ENCODE data around the gene PALM3. TPM values are rescaled to one million over a fixed set of nuclear protein-coding genes. Genes with fewer than 3 reads are reported as not detected.

Gene PALM3
- total RNA-seq, 1 donor = under 0.01 TPM

- no peak for TF ChIP-seq CTCF (IDR thresholded peaks at IDR 0.05; ENCODE audit: insufficient read depth, low read depth, low read length)
- no peak for DNase-seq (ENCODE audit: low read depth)
- no peak overlapping the region for H3K4me3 ChIP-seq (ENCODE audit: low read depth, low read length)
These were observed 41.4 kb upstream of the PALM3 start for GRCh38 chr19:14103310-14103709.

- H3K4me3 ChIP-seq (ENCODE audit: low read depth, low read length) = no peak overlapping the region
- DNase-seq (ENCODE audit: low read depth) = no peak
- TF ChIP-seq CTCF (IDR thresholded peaks at IDR 0.05; ENCODE audit: insufficient read depth, low read depth, low read length) = no peak
These were observed 40.9 kb upstream of the PALM3 start for GRCh38 chr19:14102756-14103155.

GRCh38 chr19:14102102-14102696 lies 40.3 kb upstream of the PALM3 start:
- DNase-seq (ENCODE audit: low read depth) = no peak
- no peak overlapping the region for H3K4me3 ChIP-seq (ENCODE audit: low read depth, low read length)
- TF ChIP-seq CTCF (IDR thresholded peaks at IDR 0.05; ENCODE audit: insufficient read depth, low read depth, low read length) = no peak

GRCh38 chr19:14101003-14101545 lies 39.2 kb upstream of the PALM3 start:
- DNase-seq (ENCODE audit: low read depth) = no peak
- no peak for TF ChIP-seq CTCF (IDR thresholded peaks at IDR 0.05; ENCODE audit: insufficient read depth, low read depth, low read length)

GRCh38 chr19:14097532-14098151 lies 35.8 kb upstream of the PALM3 start:
- TF ChIP-seq CTCF (IDR thresholded peaks at IDR 0.05; ENCODE audit: insufficient read depth, low read depth, low read length) = peak; percentile 23
- H3K4me3 ChIP-seq (ENCODE audit: low read depth, low read length) = no peak overlapping the region
- DNase-seq (ENCODE audit: low read depth) = no peak

More at GRCh38 chr19:14101003-14101545, 39.2 kb upstream of the PALM3 start:
- no peak overlapping the region for H3K4me3 ChIP-seq (ENCODE audit: low read depth, low read length)

- no peak overlapping the region for H3K4me3 ChIP-seq (ENCODE audit: low read depth, low read length)
- no peak for DNase-seq (ENCODE audit: low read depth)
- TF ChIP-seq CTCF (IDR thresholded peaks at IDR 0.05; ENCODE audit: insufficient read depth, low read depth, low read length) = peak; percentile 14
These were observed 34.6 kb upstream of the PALM3 start for GRCh38 chr19:14096272-14096992.

Measured in fibroblast of villous mesenchyme (primary cell).